ENCODE data around the gene RCC1.
"Not testable (repeated sequence)": the region's sequence is repeated elsewhere in the genome, so short reads cannot be mapped to it uniquely, and the experiment has no call there.

RCC1 gene

DNA sequence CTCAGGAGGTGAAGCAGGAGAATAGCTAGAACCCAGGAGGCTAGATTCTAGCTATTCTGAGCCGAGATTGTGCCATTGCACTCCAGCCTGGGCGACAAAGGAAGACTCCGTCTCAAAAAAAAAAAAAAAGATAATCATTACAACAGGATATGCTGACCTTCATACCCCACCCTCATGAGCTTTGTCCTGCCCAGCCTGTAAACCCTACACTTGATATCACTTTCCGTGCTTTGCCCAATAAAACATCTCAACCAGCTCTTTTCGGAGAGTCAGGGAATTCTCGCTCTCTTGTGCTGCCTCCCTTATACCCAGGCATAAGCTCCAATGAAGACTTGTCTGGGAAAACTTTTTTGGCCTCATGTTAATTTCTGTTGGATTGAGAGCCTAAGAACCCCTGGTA lies 45.5 kb downstream of the RCC1 start:
- no peak for DNase-seq

DNA sequence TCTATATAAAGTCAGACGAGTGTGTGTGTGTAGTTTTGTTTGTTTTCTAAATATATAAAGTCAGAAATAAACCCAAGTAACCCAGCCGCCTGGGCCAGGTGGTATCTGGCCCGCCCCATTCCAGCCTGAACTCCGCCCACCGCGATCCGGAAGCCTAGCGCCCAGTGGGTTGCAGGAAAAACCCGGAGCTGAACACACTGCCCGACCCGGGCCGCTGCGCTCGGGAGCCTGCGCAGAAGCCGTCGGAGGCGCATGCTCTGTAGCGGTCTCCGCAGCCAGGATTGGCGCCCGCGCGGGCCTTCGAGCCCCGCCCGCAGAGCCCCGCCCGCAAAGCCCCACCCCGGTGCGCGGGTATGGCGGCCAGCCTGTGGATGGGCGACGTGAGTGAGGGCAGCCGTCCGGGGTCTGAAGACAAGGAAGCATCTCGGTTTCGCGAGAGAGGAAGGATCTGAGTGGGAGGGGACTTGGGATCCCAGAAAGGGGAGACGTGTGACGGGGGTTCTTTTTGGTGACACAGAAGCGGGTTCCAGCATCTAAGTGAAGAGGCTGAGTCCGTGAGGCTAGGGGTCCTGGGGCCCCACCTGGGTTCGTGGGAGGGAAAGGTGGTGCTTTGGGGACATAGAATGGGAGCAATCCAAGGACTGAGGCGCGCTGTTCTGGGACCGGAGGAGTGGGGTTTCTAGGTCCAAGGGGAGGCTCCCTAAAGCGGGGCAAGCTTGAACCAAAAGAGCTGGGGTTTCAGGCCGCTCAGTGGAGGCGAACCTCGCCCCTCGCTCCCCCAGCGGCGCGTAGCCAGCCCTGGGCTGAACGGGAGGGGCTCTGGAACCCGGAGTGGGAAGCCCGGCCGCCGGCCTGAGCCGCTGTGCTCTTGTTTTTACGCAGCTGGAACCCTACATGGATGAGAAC lies 47.2 kb downstream of the RCC1 start, which contains the start of gene TRNAU1AP:
Gene TRNAU1AP, plus strand, starts transcription at position 328 of the 906 bp plus-strand sequence. Its CDS starts 26 bp downstream, at position 354.
- DNase-seq: peak; percentile 95

DNA sequence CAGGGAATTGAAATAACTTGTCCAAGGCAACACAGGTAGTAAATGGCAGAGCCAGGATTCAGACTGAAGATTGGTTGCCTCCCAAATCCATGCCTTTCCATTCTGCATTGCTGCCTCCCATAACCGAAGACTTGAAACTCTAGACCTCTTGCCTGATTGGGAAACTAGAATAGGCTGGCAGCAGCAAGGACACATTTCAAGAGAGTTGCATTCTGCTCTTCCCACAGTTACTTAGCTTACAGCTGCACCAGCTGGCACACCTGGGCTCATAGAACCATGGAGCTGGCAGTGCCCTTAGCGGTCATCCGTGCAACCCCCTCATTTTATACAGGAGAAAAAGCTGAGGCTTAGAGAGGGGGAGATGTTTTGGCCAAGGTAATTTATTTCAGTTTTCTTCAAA lies 55.0 kb downstream of the RCC1 start:
- no peak for DNase-seq

DNA sequence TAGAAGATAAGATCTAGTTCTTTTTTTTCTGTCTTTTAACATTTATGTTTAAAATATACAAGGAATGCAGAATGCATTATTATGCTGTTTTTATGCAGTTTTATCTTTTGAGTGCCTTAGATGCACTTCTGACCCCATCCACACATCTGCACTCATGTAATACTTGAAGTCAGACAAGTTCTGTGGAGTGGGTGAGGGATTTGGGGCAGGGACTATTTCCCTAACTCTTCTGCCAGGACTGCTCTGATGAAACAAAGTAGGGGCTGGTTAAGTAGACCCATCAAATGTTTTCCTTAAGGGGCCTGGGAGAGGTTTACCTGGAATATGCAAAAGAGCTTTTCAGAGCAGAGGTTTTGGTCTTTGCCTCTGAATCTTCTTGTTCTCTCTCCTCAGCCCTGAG lies 58.5 kb downstream of the RCC1 start:
- no peak for DNase-seq

DNA sequence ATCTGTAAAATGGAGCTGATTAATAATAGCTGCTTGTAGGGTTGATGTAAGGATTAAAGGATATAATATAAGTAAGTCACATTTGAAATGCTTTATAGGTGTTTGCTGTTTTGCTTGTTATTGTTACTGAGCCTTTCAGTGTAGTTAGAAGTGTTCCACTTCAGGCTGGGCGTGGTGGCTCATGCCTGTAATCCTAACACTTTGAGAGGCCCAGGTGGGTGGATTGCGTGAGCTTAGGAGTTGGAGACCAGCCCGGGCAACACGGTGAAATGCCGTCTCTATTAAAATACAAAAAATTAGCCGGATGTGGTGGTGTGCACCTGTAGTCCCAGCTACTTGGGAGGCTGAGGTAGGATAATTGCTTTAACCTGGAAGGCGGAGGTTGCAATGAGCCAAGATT lies 59.2 kb downstream of the RCC1 start:
- no peak for DNase-seq

DNA sequence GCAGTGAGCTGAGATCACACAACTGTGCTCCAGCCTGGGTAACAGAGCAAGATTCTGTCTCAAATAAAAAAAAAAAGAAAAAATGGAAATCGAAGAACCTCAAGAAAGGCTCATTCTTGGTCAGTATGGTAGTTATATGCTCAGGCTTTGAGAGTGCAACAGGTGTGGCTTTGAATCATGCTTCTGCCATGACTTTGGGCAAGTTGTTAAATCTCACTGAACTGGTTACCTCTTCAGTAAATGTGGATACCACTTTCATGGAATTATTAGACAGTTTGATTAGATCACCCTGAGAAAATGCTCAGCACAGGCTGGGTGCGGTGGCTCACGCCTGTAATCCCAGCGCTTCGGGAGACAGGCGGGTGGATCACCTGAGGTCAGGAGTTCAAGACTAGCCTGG lies 59.9 kb downstream of the RCC1 start:
- DNase-seq: no peak

DNA sequence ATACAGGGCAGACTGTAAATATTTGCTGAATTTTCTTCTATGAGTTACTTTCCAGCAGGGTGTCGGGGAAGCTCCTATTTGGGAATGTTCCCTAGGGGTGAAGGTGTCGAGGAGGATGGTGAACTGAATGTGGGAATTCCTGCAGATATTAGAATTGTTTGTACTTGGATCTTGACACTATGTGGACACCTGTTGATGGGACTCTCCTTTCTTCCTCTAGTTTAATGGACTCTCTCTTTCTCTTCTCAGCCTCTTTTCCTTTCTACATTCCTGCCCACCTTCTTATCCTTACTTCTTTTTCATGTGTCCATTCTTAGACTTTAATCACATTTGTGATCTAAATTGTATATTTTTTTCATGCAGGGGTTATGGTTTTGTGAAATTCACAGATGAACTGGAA lies 61.1 kb downstream of the RCC1 start:
- no peak for DNase-seq

DNA sequence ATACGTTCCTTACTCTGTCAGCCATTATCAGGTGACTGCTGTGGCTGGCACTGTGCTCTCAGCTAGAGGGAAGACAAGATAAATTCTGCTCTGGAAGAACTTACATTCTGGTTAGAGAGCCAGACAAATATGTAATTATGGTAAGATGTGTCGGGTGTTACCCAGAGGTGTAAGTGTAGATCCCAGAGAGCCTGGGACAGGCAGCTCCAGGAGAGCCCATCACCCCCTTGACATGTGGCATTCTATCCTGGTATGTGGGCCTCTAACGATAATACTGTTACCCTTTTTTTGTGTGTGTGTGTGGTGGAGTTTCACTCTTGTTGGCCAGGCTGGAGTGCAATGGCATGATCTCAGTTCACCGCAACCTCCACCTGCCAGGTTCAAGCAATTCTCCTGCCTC lies 66.1 kb downstream of the RCC1 start:
- no peak for DNase-seq

DNA sequence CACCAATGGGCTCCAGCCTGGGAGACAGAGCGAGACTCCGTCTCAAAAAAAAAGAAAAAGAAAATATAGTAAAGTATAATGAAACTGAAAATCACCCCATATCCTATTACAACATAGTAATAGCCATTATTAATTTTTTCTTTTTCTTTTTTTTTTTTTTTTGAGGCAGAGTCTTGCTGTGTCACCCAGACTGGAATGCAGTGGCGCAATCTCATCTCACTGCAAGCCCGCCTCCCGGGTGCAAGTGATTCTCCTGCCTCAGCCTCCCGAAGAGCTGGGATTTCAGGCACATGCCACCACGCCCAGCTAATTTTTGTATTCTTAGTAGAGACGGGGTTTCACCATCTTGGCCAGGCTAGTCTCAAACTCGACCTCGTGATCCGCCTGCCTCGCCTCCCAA lies 67.0 kb downstream of the RCC1 start:
- peak; percentile 65 for DNase-seq

DNA sequence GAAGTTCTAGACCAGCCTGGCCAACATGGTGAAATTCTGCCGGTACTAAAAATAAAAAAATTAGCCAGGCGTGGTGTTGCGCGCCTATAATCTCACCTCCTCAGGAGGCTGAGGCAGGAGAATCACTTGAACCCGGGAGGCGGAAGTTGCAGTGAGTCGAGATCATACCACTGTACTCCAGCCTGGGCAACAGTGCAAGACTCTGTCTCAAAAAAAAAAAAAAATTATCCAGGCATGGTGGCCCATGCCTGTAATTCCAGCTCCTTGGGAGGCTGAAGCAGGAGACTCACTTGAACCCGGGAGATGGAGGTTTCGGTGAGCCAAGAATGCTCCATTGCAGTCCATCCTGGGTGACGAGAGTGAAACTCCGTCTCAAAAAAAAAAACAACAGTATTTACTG lies 67.7 kb downstream of the RCC1 start:
- DNase-seq: no peak

DNA sequence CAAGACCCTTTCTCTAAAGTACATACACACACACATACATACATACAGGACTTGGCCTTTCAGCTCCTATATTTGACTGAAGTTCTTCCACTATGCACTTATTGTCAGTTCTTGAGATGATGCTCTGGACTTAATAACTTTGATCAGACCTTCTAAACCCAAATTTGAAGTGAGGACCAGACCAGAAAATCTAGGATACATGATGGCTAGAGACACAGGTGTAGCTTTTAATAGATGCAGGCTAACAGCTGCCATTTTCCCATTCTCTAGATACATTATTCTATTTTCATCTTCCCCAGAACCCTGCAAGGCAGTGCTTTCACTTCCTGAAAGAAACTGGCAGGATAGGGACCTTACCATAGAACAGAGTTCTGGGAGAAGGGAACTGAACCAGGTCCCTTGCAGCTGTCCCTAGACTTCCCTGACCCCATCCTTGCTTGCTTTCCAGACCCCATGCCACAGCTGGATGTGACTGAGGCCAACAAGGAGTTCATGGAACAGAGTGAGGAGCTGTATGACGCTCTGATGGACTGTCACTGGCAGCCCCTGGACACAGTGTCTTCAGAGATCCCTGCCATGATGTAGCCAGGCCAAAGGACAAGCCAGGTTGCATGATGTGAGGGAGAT lies 71.3 kb downstream of the RCC1 start:
- no peak for DNase-seq

DNA sequence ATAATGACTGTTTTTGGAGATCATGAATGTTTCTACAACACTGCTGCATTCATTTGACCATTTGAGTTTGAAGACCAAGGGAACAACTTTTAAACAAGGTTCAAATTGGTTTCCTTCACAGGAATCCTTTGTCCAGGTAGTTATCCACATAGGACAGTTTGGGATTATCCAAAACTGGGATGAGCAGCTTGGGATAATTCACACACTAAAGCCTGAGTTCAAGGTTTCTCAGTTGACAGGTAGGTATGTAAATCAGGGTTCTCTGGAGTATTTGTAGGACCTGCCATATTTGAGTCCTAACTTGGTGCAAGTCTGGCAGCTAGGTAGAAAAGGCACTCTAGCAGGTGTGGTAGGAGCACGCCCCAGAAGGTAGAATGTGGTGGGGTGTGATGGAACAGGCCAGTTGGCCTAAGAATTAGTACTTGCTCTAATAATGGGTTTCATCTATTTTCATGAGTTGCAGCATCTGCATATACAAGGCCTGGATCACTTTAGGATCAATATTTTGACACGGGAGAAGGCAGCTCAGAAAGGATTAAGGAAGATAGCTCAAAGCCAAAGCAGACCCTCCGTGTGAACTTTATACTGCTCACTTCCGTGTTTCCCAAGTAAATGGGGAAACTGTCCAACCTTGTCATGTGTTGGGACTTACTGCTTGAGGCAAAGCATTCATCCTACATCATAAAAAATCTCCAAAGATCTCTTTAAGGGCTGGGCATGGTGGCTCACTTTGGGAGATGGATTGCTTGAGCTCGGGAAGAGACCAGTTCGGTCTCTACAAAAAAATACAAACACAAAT lies 72.1 kb downstream of the RCC1 start:
- DNase-seq: no peak

DNA sequence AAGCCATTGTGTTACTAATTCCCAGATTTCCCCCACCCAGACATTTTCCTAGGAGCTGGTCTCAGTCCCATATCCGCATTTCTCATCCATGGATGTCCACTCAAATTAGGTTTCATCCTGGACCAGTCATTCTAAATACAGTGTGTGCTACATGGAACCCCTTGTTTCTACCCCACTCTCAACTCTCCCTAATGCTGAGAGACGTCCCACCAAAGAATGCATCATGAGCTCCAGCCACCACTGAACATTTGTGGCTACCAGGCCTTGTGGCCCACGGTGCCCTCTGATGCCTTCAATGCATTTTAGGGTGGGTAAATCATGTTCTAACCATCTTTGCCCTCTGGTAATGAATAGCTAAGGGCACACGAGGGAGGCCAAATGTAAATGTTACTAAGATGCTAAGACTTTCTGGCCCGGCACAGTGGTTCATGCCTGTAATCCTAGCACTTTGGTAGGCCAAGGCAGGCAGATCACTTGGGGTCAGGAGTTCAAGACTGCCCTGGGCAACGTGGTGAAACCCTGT lies 72.9 kb downstream of the RCC1 start:
- no peak for DNase-seq

DNA sequence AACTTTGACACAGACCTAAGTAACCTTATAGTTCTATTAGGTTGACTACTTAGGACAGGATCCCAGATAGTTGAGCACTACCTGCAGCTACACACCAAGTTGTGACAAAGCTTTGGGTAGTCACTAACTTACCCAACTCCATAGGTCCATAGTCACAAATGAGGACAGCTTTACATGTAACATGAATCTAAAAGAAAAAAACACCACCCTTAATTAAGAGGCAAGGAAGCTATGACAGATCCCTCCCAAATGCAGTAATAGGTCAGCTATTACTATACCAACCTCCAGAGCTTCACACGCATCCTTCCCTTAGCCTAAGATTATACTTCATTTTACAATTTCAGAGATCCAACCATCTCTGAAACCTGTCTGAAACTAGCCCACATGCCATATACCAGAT lies 73.6 kb downstream of the RCC1 start:
- no peak for DNase-seq

DNA sequence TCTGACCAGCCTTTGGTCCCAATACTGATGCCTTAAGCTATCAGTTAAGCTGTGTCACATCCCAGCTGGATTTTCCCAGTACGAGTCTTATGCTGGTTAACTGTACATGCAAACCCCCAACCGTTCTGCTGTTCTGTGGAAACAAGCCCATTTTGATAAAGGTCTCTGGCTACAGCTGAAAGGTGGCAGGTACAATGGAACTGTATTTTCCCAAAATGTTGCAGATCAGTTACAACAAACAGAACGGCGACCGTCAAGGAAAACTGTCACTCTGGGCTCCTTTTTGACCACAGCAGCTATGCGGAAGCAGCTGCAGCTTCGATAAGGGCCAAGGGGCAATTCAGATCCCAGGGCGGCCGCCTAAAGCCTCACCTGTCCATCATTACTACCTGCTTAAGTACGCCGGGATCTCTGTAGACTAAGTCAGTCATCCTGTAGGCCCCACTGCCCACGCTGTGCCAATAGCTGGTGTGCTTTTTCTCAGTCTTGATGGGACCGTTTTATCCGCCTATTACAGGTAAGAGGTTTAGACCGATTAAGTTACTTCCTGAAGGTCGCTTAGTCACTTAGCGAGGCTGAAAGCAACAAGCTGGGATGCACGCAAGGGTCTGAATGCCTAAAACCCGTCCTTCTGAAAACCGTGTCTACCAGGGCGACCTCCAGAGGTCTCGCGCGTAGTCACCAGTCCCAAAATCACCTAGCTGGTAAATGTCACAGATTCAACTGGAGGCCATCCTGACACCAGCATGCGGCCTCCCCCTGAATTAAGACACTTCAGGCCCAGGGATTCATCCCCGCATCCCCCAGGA lies 75.1 kb downstream of the RCC1 start:
- peak; percentile 41 for DNase-seq

DNA sequence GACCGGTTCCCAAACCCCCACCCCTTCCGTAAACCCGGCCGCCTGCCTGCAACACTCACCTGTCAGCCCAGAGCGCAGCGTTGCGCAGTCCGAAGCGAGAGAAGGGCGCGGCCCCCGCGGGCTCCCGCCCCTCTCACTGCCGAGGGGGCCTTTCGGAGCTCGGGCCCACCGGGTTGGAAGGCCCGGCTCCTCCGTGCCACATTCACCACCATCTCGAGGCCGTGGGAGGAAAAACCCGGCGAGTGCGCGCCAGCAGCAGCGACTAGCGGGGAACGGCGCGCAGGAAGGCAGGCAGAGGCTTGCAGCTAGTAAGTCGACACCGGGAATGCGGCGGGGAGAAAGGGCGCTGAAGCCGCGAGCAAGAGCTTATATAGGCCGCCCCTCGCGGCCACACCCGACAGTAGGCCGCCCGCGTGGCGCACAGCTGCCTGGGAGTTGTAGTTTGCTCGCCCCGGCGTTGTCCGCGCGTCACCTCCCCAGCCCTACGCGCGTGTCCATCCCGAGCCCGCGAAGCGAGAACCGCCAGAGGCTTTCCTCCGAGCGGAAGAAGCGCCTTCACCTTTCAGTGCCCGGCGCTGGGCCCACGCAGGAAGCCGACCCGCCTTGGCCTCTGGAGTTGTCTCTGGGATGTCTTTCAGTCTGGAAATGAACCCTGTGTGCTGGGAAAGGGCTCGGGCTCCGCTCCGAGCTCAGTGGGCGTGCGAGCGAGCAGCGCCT lies 75.8 kb downstream of the RCC1 start:
- DNase-seq: peak; percentile 96

DNA sequence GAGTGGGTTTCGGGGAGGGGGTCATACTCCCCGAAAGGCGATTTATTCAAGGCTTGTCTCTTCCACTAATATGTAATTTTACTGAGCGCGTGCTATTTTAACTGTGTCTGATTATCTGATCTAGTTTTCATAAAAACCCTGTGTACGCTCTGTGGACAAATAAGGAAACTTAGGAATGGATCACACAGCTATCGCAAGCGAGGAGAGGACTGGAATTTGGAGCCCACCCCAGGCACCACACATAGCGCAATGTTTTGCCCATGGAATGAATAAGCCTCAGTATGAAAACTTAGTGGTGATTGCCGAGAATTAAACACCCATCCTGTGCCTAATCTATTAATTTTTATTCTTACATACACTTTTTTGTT lies 76.4 kb downstream of the RCC1 start:
- DNase-seq: peak; percentile 55

DNA sequence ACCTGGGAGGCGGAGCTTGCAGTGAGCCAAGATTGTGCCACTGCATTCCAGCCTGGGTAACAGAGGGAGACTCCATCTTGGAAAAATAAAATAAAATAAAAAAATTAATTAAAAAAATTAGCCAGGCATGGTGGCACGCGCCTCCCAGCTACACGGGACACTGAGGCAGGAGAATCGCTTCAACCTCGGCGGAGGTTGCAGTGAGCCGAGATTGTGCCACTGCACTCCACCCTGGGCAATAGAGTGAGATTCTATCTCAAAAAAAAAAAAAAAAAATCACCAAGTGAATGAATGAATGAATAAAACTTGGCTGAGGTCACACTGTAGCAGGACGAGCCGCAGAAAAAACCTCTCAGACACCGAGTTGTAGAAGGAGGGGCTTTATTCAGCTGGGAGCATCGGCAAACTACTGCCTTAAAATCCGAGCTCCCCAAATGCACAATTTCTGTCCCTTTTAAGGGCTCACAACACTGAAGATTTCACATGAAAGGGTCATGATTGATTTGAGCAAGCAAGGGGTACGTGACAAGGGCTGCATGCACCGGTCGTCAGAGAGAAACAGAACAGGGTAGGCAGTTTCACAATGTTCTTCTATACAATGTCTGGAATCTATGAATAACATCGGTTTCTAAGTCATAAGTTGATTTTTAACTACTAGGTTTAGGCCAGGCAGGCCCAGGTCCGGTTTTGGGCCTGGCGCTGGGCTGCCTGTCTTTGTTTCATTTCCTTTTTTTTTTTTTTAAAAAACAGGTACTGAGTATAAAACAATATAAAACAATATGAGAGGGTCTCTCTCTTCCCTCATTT lies 80.9 kb downstream of the RCC1 start:
- DNase-seq: not testable (repeated sequence)
